D721Med (cell line): Measurements from ENCODE around the gene APOC4.

ENCODE experiments used
- DNase-seq: peaks from one replicate; pipeline ENCODE4 v3.0.0; 2011; ENCODE audit warnings: low spot score; ENCODE audit not compliant: insufficient read length
- FAIRE-seq: peaks from 2 replicates; lab custom pipeline; 2011; peaks lifted over from hg19 to GRCh38; lab: Jason Lieb, UNC
- TF ChIP-seq, protein P1 (sequence below): IDR thresholded peaks from 2 replicates; pipeline ENCODE4 v1.5.1; 2012; ENCODE audit warnings: mild to moderate bottlenecking, control low read depth; ENCODE audit not compliant: insufficient read depth; ENCODE audit errors: missing control alignments

Gene APOC4

DNA sequence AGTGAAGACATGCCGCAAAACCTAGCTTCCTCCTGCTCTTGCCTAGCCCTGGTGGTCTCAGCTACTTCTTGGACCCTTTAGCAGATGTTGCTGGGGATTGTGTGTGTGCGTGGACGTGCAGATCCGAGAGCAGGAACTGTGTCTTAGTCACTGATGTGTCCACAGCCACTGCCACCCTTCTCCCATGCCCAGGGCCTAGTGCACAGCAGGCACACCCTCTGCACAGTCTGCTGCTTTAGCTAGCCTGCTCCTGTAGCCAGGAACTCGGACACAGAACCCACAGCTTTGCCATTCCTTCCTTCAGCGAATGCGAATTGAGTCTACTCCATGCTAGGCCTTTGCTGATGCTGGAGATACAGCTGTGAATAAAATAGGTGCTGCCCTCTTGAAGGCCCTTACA is 15.5 kb downstream of the APOC4 start:
- FAIRE-seq (no peak), DNase-seq (no peak)
- TF ChIP-seq, protein P1, sequence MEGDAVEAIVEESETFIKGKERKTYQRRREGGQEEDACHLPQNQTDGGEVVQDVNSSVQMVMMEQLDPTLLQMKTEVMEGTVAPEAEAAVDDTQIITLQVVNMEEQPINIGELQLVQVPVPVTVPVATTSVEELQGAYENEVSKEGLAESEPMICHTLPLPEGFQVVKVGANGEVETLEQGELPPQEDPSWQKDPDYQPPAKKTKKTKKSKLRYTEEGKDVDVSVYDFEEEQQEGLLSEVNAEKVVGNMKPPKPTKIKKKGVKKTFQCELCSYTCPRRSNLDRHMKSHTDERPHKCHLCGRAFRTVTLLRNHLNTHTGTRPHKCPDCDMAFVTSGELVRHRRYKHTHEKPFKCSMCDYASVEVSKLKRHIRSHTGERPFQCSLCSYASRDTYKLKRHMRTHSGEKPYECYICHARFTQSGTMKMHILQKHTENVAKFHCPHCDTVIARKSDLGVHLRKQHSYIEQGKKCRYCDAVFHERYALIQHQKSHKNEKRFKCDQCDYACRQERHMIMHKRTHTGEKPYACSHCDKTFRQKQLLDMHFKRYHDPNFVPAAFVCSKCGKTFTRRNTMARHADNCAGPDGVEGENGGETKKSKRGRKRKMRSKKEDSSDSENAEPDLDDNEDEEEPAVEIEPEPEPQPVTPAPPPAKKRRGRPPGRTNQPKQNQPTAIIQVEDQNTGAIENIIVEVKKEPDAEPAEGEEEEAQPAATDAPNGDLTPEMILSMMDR = no peak

- FAIRE-seq (no peak), DNase-seq (no peak)
- TF ChIP-seq, protein P1 = no peak
Observed at GRCh38 chr19:44958090-44958489, 16.1 kb downstream of the APOC4 start.

DNA sequence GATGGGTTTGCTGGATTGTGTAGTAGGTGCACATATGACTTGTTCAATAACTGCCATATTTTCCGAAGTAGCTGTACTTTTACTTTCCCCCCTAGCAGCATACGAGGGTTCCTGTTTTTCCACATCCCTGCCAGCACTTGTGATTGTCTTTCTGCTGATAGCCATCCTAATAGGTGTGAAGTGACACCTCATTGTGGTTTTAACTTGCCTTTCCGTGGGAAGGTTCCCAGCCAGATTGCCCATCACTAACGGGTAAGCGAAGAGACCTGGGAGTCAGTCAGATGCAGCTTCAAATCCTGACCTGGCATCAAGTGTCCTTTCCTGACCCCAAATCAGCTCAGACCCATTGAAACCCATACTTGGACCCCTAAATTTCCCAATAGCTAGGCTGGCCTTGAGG is 17.7 kb downstream of the APOC4 start:
- FAIRE-seq = no peak
- TF ChIP-seq, protein P1 = no peak
- DNase-seq = no peak

- DNase-seq (no peak), FAIRE-seq (no peak)
- TF ChIP-seq, protein P1 = no peak
Observed at GRCh38 chr19:44960906-44961728, 19.1 kb downstream of the APOC4 start.

DNA sequence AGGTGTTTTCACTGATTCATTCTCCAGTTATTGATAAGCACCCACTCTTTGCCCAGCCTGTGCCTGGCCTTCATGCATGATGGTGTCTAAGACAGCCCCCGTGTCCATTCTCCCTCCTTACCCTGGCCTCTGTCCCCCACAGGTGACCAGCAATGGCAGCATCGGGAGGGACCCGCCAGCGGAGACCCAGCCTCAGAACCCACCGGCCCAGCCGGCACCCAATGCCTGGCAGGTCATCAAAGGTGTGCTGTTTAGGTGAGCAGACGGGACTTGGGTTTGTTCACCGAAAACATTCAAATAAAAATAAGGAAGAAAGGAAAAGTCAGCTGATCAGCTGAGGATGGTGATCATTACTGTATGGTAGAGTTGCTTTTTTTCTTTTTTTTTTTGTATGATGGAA is 19.8 kb downstream of the APOC4 start:
- TF ChIP-seq, protein P1 = no peak
- no peak for DNase-seq
- no peak for FAIRE-seq

DNA sequence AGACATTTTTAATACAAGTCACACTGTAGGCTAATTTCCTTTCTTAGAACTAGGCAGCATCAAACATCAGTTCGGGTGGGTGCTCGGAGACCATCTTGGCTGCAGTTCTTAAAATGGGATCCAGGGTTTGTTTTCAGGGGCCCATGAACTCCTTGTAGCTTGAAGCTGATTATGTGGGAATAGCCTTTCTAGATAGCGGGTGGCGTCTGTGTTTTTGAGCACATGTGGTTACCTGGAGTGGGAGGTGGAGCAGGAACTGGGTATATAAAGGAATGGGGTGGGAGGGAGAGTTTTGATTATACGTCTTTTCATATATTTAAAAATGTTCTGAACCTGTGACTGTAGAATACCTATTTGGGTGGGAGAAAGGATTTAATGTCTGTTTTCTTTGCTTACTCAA is 26.1 kb downstream of the APOC4 start:
- FAIRE-seq = no peak
- no peak for DNase-seq
- TF ChIP-seq, protein P1 = no peak

GRCh38 chr19:44968670-44969069 is 26.6 kb downstream of the APOC4 start:
- DNase-seq (no peak), FAIRE-seq (no peak)
- TF ChIP-seq, protein P1 = no peak
